Ovary (tissue), 3 donors: ENCODE measurements around the gene ZNF71.

ENCODE experiments used
- CTCF ChIP-seq, 3 donors: fragments of 450-650 bp in 2 of 3; fragments of 200-600 bp in 1 of 3; IDR thresholded peaks; one replicate each; pipeline versions ENCODE4 v1.5.1 to v1.8.0; 2016 to 2022; ENCODE audit warnings: antibody characterized with exemption in 3 of 3, mild to moderate bottlenecking in 1 of 3
- EP300 ChIP-seq: sonication (generic); formaldehyde crosslinking; IDR thresholded peaks from one replicate; pipeline ENCODE4 v1.6.1; 2017; ENCODE audit warnings: antibody characterized with exemption
- POLR2A ChIP-seq: fragments of 450-650 bp; IDR thresholded peaks from one replicate; pipeline ENCODE4 v1.6.1; 2017; ENCODE audit warnings: antibody characterized with exemption, mild to moderate bottlenecking, moderate library complexity
- donor health status: DM: no; HTN: no; CAD: no.

- TF ChIP-seq CTCF (IDR thresholded peaks at IDR 0.05) (no peak), POLR2A (no peak), EP300 (no peak)
Measured at GRCh38 chr19:56577719-56578602, 17.1 kb upstream of the ZNF71 start.
